Pancreas (tissue), 10 donors: Measurements from ENCODE around the gene DCHS1. TPM values are rescaled to one million over a fixed set of nuclear protein-coding genes. Genes with fewer than 3 reads are reported as not detected.

ENCODE experiments used
- ATAC-seq, 4 donors: fragments of 200-7000 bp; cut with Tn5 transposase; one replicate each; pipeline versions ENCODE4 v1.8.0 to v1.9.1; 2020; ENCODE audit warnings: mild to moderate bottlenecking in 4 of 4, moderate library complexity in 4 of 4
- DNase-seq, 6 donors: peaks; one replicate each; pipeline ENCODE4 v3.0.0-alpha.2; 2020
- FAIRE-seq: peaks from 2 replicates; lab custom pipeline; 2012; peaks lifted over from hg19 to GRCh38; lab: Jason Lieb, UNC
- H3K27ac ChIP-seq, 4 donors: fragments of 200-600 bp; sonication (generic); 1 replicate in 3 of 4; 2 replicates in 1 of 4; pipeline versions ENCODE4 v1.5.0 to v1.8.0; 2020
- H3K27me3 ChIP-seq, 4 donors: fragments of 200-600 bp; one replicate each; pipeline ENCODE4 v1.8.0; 2021
- H3K36me3 ChIP-seq, 3 donors: fragments of 200-600 bp; sonication (generic) in 1 of 3; one replicate each; pipeline versions ENCODE4 v1.5.0 to v1.8.0; 2020 to 2021
- H3K4me1 ChIP-seq, 3 donors: fragments of 200-600 bp; one replicate each; pipeline ENCODE4 v1.8.0; 2021
- H3K4me3 ChIP-seq, 4 donors: fragments of 200-600 bp; sonication (generic) in 2 of 4; one replicate each; pipeline versions ENCODE4 v1.5.0 to v1.8.0; 2020 to 2021
- H3K9me3 ChIP-seq, 4 donors: fragments of 200-600 bp; one replicate each; pipeline ENCODE4 v1.8.0; 2021
- CTCF ChIP-seq, 4 donors: fragments of 200-600 bp; sonication (generic) in 3 of 4; IDR thresholded peaks; one replicate each; pipeline versions ENCODE4 v1.5.0 to v1.8.0; 2021; ENCODE audit warnings: antibody characterized with exemption in 4 of 4
- WGBS, 2 donors: extraction: QIAGEN DNeasy Blood & Tissue Kit; methylation state at CpG; one replicate each; pipeline ENCODE4 v1.1.7; 2013; 5-methylcytosine and 5-hydroxymethylcytosine counted together
- intact Hi-C, 3 donors: fragments of 100-400 bp; cut with DNase I; formaldehyde crosslinking; loops; one replicate each; pipeline versions ENCODE4 v1.11.1 to v1.14.2; 2022
- polyA plus RNA-seq, 2 donors: library from polyadenylated mRNA; stranded (reverse); fragments of 200-250 nt; gene quantifications; one replicate each; pipeline ENCODE4 v1.2.3, GENCODE V29; 2013
- total RNA-seq, 6 donors: library from RNA; stranded (reverse); fragmentation: NEBNext Ultra II Directional in 4 of 6; extraction: Animal tissue kit (Norgen Biotek cat#: 25700) in 4 of 6; gene quantifications; one replicate each; pipeline versions ENCODE4 v1.2.1 to v1.2.4, GENCODE V29; 2021 to 2023
- donor health status: healthy with polysubstance abuse.
- donor health status: DM: no; HTN: no; CAD: no; lungs with moderate emphysema.
- donor health status: DM: no; HTN: no; CAD: no.
- donor health status: control.
- donor health status: control.
- donor health status: Bipolar disorder and iron deficiency.
- donor health status: DM: yes; HTN: yes; CAD: no.
- donor health status: DM: no; HTN: no; CAD: no.
- donor health status: DM: no; HTN: no; CAD: no.
- donor health status: DM: yes; HTN: yes; CAD: no.

Gene DCHS1
- total and polyA plus RNA-seq, 8 donors, result 2.3 to 4.8 (median 3.7) TPM

GRCh38 chr11:6579681-6580080 lies 75.9 kb downstream of the DCHS1 start:
- no peaks in the 10 kb centered on the region for H3K4me1 ChIP-seq
- FAIRE-seq (no peak), DNase-seq (no peak), ATAC-seq (no peak)
- 82 to 83% methylated on average over 2 of the region's 2 CpGs for WGBS, 2 donors
- no peaks in the 10 kb centered on the region for H3K9me3 ChIP-seq
- intact Hi-C loops, result no loop called here
- H3K27ac ChIP-seq, result no peak overlapping the region
- no peak overlapping the region for H3K4me3 ChIP-seq
- H3K27me3 ChIP-seq, result no peaks in the 10 kb centered on the region
- H3K36me3 ChIP-seq, result no peaks in the 10 kb centered on the region
- no peak for TF ChIP-seq CTCF (IDR thresholded peaks at IDR 0.05)

GRCh38 chr11:6578134-6578533 lies 77.5 kb downstream of the DCHS1 start:
- 97 to 100% methylated on average over 1 of the region's 1 CpG for WGBS, 2 donors
- intact Hi-C loops, result no loop called here
- no peak for TF ChIP-seq CTCF (IDR thresholded peaks at IDR 0.05)
- ATAC-seq (no peak), DNase-seq (no peak), FAIRE-seq (no peak)
- Histone ChIP-seq H3K4me3 (no peak overlapping the region), H3K27me3 (no peaks in the 10 kb centered on the region), H3K27ac (no peak overlapping the region), H3K4me1 (no peaks in the 10 kb centered on the region), H3K36me3 (no peaks in the 10 kb centered on the region), H3K9me3 (no peaks in the 10 kb centered on the region)

GRCh38 chr11:6576471-6577373 lies 78.9 kb downstream of the DCHS1 start:
- DNase-seq (no peak), FAIRE-seq (no peak), ATAC-seq (peak in 2 of 4 donors; percentile 38 to 51)
- Histone ChIP-seq H3K36me3 (no peaks in the 10 kb centered on the region), H3K27ac (no peak overlapping the region), H3K27me3 (no peaks in the 10 kb centered on the region), H3K9me3 (no peaks in the 10 kb centered on the region), H3K4me1 (no peaks in the 10 kb centered on the region), H3K4me3 (no peak overlapping the region)
- no peak for TF ChIP-seq CTCF (IDR thresholded peaks at IDR 0.05)
- intact Hi-C loops, result no loop called here
- WGBS, 2 donors, result 58 to 61% methylated on average over 6 of the region's 6 CpGs

- FAIRE-seq, result no peak
- no peak overlapping the region for H3K27ac ChIP-seq
- no peak for ATAC-seq
Measured at GRCh38 chr11:6574816-6575715, 80.5 kb downstream of the DCHS1 start.

More at GRCh38 chr11:6574816-6575715, 80.5 kb downstream of the DCHS1 start:
- intact Hi-C loops, result no loop called here
- WGBS, 2 donors, result 89 to 93% methylated on average over 6 of the region's 6 CpGs
- H3K4me1 ChIP-seq, result no peaks in the 10 kb centered on the region
- H3K36me3 ChIP-seq, result no peaks in the 10 kb centered on the region
- H3K27me3 ChIP-seq, result no peaks in the 10 kb centered on the region
- TF ChIP-seq CTCF (IDR thresholded peaks at IDR 0.05), result no peak
- no peak overlapping the region for H3K4me3 ChIP-seq
- no peaks in the 10 kb centered on the region for H3K9me3 ChIP-seq
- DNase-seq, result no peak
